Hepatocyte (in vitro differentiated cells): ENCODE measurements around the gene ELK3.

Experiments used
- EZH2 ChIP-seq: fragments of 200-600 bp; sonication (generic); IDR thresholded peaks from 2 replicates; pipeline ENCODE4 v1.6.1; 2016; ENCODE audit warnings: antibody characterized with exemption, mild to moderate bottlenecking, borderline replicate concordance
- EZH2phosphoT487 ChIP-seq: fragments of 200-600 bp; sonication (generic); IDR thresholded peaks from one replicate; pipeline ENCODE4 v1.6.1; 2018; ENCODE audit warnings: antibody characterized with exemption, mild to moderate bottlenecking, low read depth, moderate library complexity; ENCODE audit not compliant: unreplicated experiment, severe bottlenecking
- TF ChIP-seq, protein P1 (sequence below): fragments of 200-600 bp; sonication (generic); IDR thresholded peaks from 2 replicates; pipeline ENCODE4 v1.5.1; 2016; ENCODE audit warnings: antibody characterized with exemption, mild to moderate bottlenecking; ENCODE audit not compliant: poor library complexity

DNA sequence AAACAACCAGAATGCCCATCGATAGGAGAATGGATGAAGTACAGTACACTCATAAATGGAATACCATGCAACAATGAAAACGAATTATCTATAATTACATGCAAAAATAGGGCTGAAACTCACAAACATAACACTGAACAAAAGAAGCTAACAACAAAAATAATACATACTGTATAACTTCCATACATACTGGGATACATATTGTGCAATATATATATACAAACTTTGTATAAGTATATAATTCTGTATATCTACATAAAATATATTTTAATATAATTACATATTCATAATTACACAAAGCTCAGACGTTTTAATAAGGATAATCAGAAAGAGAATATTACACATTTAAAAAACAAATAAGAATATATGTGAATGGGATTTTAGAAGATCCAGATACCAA, 115.9 kb downstream of the ELK3 start:
- TF ChIP-seq, protein P1, sequence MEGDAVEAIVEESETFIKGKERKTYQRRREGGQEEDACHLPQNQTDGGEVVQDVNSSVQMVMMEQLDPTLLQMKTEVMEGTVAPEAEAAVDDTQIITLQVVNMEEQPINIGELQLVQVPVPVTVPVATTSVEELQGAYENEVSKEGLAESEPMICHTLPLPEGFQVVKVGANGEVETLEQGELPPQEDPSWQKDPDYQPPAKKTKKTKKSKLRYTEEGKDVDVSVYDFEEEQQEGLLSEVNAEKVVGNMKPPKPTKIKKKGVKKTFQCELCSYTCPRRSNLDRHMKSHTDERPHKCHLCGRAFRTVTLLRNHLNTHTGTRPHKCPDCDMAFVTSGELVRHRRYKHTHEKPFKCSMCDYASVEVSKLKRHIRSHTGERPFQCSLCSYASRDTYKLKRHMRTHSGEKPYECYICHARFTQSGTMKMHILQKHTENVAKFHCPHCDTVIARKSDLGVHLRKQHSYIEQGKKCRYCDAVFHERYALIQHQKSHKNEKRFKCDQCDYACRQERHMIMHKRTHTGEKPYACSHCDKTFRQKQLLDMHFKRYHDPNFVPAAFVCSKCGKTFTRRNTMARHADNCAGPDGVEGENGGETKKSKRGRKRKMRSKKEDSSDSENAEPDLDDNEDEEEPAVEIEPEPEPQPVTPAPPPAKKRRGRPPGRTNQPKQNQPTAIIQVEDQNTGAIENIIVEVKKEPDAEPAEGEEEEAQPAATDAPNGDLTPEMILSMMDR, result no peak
- TF ChIP-seq EZH2, result no peak
- TF ChIP-seq EZH2phosphoT487, result no peak
